Measurements from ENCODE around the gene SCLT1. TPM values are rescaled to one million over a fixed set of nuclear protein-coding genes. Genes with fewer than 3 reads are reported as not detected.

The SCLT1 gene
- polyA plus RNA-seq, 3 donors, result 14.8 to 20.1 (median 17.9) TPM

DNA sequence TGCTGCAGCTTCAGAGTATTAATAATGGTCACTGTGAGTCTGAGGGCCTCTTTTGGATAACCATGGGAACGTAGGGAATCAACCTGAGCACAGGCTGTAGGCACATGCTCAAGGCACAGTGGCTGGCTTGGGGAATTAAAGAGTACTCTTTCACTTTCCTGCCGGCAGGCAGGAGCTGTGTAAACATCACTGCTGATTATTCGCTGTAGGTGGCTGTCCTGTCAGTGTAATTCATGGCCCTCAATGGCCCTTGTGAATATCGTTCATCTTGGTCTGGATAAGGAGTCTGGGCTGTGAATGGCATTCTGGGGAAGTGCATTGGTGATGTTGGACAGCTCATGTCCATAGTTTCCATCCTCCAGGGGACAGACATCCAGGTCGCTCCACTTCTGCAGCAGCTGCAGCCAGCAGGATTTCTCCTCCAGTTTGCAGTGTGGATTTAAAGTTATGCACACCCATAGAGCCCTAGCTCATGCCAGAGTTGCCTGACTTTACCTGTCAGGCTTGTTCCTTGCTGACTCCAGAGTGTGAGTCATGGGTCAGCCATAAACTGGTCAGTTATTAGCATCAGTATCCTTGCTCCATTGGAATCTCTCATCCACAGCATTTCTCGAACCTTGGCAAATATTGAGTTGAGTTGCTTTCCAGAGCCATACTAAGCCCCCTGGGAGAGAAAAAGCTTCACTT is 45.6 kb upstream of the SCLT1 start:
- Histone ChIP-seq H3K4me2 (replicated peaks; ENCODE audit: extremely low read depth, low read length, poor library complexity, severe bottlenecking) (no peak overlapping the region), H3K27ac (ENCODE audit: low read depth in 1 of 2, low read length in 2 of 2) (no peak overlapping the region), H3K9me3 (replicated peaks in 1 of 2; ENCODE audit: control insufficient read depth in 1 of 2, insufficient read depth in 1 of 2, low read length in 2 of 2) (peaks cover 0 to 1% of the 10 kb centered on the region in 2 donors), H3K27me3 (ENCODE audit: control insufficient read depth in 2 of 2, insufficient read depth in 2 of 2, low read length in 2 of 2) (peaks cover 0 to 2% of the 10 kb centered on the region in 2 donors), H3K79me2 (ENCODE audit: insufficient read depth, low read length) (no peaks in the 10 kb centered on the region), H2AFZ (ENCODE audit: insufficient read depth, low read depth, low read length, poor library complexity, severe bottlenecking) (no peak overlapping the region), H3K4me3 (replicated peaks in 1 of 3; ENCODE audit: low read depth in 2 of 3, low read length in 3 of 3) (no peak overlapping the region), H3K36me3 (replicated peaks in 1 of 2; ENCODE audit: control insufficient read depth in 1 of 2, insufficient read depth in 2 of 2, low read length in 2 of 2) (no peaks in the 10 kb centered on the region), H3K9ac (ENCODE audit: insufficient read depth, low read length, poor library complexity, severe bottlenecking) (no peak overlapping the region), H3K4me1 (ENCODE audit: control insufficient read depth in 1 of 2, insufficient read depth in 2 of 2, low read length in 2 of 2) (no peaks in the 10 kb centered on the region), H4K20me1 (ENCODE audit: insufficient read depth, low read length) (no peaks in the 10 kb centered on the region)
- Mint-ChIP-seq H3K4me3 (no peak overlapping the region), H3K27me3 (ENCODE audit: low read depth in 3 of 3) (peaks cover 0 to 2% (median 0%) of the 10 kb centered on the region in 3 donors), H3K27ac (no peak overlapping the region), H3K36me3 (no peaks in the 10 kb centered on the region), H3K9me3 (peaks cover 0 to 3% (median 1%) of the 10 kb centered on the region in 7 donors), H3K4me1 (no peaks in the 10 kb centered on the region)
- DNase-seq, result no peak
- TF ChIP-seq, protein P1, sequence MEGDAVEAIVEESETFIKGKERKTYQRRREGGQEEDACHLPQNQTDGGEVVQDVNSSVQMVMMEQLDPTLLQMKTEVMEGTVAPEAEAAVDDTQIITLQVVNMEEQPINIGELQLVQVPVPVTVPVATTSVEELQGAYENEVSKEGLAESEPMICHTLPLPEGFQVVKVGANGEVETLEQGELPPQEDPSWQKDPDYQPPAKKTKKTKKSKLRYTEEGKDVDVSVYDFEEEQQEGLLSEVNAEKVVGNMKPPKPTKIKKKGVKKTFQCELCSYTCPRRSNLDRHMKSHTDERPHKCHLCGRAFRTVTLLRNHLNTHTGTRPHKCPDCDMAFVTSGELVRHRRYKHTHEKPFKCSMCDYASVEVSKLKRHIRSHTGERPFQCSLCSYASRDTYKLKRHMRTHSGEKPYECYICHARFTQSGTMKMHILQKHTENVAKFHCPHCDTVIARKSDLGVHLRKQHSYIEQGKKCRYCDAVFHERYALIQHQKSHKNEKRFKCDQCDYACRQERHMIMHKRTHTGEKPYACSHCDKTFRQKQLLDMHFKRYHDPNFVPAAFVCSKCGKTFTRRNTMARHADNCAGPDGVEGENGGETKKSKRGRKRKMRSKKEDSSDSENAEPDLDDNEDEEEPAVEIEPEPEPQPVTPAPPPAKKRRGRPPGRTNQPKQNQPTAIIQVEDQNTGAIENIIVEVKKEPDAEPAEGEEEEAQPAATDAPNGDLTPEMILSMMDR (IDR thresholded peaks at IDR 0.05), result no peak
- WGBS (ENCODE audit: insufficient coverage), result 85% methylated on average over 6 of the region's 6 CpGs
- intact Hi-C loops (cut with micrococcal nuclease), result no loop called here

GRCh38 chr4:129136433-129136832 is 43.1 kb upstream of the SCLT1 start:
- no peak overlapping the region for H3K4me3 ChIP-seq (replicated peaks in 1 of 3; ENCODE audit: low read depth in 2 of 3, low read length in 3 of 3)
- H3K4me2 ChIP-seq (replicated peaks; ENCODE audit: extremely low read depth, low read length, poor library complexity, severe bottlenecking), result no peak overlapping the region
- Mint-ChIP-seq H3K27me3 (ENCODE audit: low read depth in 3 of 3) (no peaks in the 10 kb centered on the region), H3K27ac (no peak overlapping the region), H3K36me3 (no peaks in the 10 kb centered on the region), H3K4me1 (no peaks in the 10 kb centered on the region), H3K4me3 (no peak overlapping the region), H3K9me3 (peaks cover 4 to 20% (median 13%) of the 10 kb centered on the region in 7 donors)
- TF ChIP-seq, protein P1 (IDR thresholded peaks at IDR 0.05), result no peak
- H2AFZ ChIP-seq (ENCODE audit: insufficient read depth, low read depth, low read length, poor library complexity, severe bottlenecking), result no peak overlapping the region
- no peaks in the 10 kb centered on the region for H3K27me3 ChIP-seq (ENCODE audit: control insufficient read depth in 2 of 2, insufficient read depth in 2 of 2, low read length in 2 of 2)
- H3K27ac ChIP-seq (ENCODE audit: low read depth in 1 of 2, low read length in 2 of 2), result no peak overlapping the region
- intact Hi-C loops (cut with micrococcal nuclease), result no loop called here
- no peak overlapping the region for H3K9ac ChIP-seq (ENCODE audit: insufficient read depth, low read length, poor library complexity, severe bottlenecking)
- no peaks in the 10 kb centered on the region for H3K4me1 ChIP-seq (ENCODE audit: control insufficient read depth in 1 of 2, insufficient read depth in 2 of 2, low read length in 2 of 2)
- no peaks in the 10 kb centered on the region for H3K36me3 ChIP-seq (replicated peaks in 1 of 2; ENCODE audit: control insufficient read depth in 1 of 2, insufficient read depth in 2 of 2, low read length in 2 of 2)
- 100% methylated on average over 4 of the region's 8 CpGs for WGBS (ENCODE audit: insufficient coverage)
- H3K79me2 ChIP-seq (ENCODE audit: insufficient read depth, low read length), result no peaks in the 10 kb centered on the region
- no peak for DNase-seq
- H3K9me3 ChIP-seq (replicated peaks in 1 of 2; ENCODE audit: control insufficient read depth in 1 of 2, insufficient read depth in 1 of 2, low read length in 2 of 2), result peaks cover 9 to 25% of the 10 kb centered on the region in 2 donors
- no peaks in the 10 kb centered on the region for H4K20me1 ChIP-seq (ENCODE audit: insufficient read depth, low read length)
